Measurements from ENCODE around the gene NAALADL1.

NAALADL1 gene

GRCh38 chr11:65100674-65101350 is 42.5 kb upstream of the NAALADL1 start:
- TF ChIP-seq, protein P1, sequence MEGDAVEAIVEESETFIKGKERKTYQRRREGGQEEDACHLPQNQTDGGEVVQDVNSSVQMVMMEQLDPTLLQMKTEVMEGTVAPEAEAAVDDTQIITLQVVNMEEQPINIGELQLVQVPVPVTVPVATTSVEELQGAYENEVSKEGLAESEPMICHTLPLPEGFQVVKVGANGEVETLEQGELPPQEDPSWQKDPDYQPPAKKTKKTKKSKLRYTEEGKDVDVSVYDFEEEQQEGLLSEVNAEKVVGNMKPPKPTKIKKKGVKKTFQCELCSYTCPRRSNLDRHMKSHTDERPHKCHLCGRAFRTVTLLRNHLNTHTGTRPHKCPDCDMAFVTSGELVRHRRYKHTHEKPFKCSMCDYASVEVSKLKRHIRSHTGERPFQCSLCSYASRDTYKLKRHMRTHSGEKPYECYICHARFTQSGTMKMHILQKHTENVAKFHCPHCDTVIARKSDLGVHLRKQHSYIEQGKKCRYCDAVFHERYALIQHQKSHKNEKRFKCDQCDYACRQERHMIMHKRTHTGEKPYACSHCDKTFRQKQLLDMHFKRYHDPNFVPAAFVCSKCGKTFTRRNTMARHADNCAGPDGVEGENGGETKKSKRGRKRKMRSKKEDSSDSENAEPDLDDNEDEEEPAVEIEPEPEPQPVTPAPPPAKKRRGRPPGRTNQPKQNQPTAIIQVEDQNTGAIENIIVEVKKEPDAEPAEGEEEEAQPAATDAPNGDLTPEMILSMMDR (conservative IDR thresholded peaks at IDR 0.05; ENCODE audit: low read depth, low read length): no peak
- no peak overlapping the region for H3K4me3 ChIP-seq (ENCODE audit: low read length)
- DNase-seq (ENCODE audit: low read depth): no peak

- TF ChIP-seq, protein P1 (conservative IDR thresholded peaks at IDR 0.05; ENCODE audit: low read depth, low read length): no peak
- peak overlapping the region; percentile 78 for H3K4me3 ChIP-seq (ENCODE audit: low read length)
- no peak for DNase-seq (ENCODE audit: low read depth)
These were observed 38.6 kb upstream of the NAALADL1 start for GRCh38 chr11:65096926-65097325.

DNA sequence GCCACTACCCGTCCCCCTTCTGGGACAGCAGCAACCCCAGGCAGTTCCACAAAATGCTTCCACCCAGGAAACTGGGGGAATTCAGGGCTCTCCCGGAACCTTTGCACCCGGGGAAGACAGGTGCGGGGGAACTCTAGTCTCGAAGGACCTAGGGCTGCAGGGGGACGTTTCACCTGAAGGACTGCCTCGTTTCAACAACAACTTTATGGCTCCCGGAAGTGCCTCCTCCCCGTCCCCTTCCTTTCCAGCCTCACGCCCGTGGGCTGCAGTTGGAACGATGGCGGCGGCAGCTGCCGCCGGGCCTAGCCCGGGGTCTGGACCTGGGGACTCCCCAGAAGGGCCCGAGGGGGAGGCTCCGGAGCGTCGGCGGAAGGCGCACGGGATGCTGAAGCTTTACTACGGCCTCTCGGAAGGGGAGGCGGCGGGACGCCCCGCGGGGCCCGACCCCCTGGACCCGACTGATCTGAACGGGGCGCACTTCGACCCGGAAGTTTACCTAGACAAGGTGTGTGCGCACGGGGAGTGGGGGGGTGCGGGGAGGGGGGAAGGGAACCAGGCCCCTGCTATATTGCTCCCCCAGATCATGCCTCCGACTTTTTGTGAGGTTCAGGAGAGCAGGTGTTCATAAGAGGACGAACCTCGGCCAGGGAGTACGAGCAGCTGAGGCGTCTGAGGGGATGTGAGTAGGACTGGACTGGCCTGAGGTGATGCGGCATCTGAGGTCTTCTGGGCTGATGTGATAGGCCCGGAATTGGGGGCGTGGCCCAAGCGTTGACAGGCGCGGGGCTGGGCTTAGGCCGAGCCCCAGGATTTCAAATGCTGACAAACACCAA is 37.8 kb upstream of the NAALADL1 start, which contains the start of gene VPS51:
VPS51 (plus strand) TSS at position 241 of the 833 bp plus-strand sequence; CDS start at position 278, 37 bp downstream.
- H3K4me3 ChIP-seq (ENCODE audit: low read length): peak within 1 kb of the TSS; percentile 78
- DNase-seq (ENCODE audit: low read depth): peak; percentile 78
- TF ChIP-seq, protein P1 (conservative IDR thresholded peaks at IDR 0.05; ENCODE audit: low read depth, low read length): no peak

DNA sequence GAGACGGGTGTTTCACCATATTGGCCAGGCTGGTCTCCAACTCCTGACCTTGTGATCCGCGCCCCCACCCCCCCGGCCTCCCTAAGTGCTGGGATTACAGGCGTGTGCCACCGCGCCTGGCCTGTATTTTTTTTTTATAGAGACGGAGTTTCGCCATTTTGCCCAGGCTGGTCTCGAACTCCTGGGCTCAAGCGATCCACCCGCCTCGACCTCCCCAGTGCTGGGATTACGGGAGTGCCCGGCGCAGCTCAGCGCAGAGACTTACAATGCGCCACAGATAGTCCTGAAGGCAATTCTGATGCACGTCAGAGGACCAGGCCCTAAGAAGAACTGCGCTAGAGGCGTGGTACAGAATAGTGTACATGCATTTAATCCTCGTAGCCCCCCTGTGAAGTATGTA is 37.1 kb upstream of the NAALADL1 start:
- DNase-seq (ENCODE audit: low read depth): no peak
- H3K4me3 ChIP-seq (ENCODE audit: low read length): peak overlapping the region; percentile 78
- TF ChIP-seq, protein P1 (conservative IDR thresholded peaks at IDR 0.05; ENCODE audit: low read depth, low read length): no peak

GRCh38 chr11:65090628-65091027 is 32.3 kb upstream of the NAALADL1 start:
- H3K4me3 ChIP-seq (ENCODE audit: low read length): no peak overlapping the region
- no peak for DNase-seq (ENCODE audit: low read depth)
- TF ChIP-seq, protein P1 (conservative IDR thresholded peaks at IDR 0.05; ENCODE audit: low read depth, low read length): no peak

DNA sequence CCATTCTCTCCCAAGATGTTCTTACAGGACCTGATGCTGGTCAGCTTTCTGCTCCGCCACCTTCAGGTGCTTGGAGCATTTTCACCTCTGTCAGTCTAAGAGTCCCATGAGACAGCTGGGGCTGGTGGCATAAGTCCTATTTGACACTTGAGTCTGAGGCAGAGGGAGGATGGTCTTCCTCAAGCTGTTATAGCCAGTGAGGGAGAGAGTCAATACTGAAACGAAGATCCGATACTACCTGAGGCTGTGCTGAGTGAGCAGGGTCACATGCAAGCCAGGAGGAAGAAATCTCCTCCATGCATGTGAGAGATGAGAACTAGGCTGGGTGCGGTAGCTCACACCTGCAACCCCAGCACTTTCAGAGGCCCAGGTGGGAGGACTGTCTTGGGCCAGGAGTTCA is 31.3 kb upstream of the NAALADL1 start:
- H3K4me3 ChIP-seq (ENCODE audit: low read length): no peak overlapping the region

More for the DNA sequence above, 31.3 kb upstream of the NAALADL1 start:
- no peak for DNase-seq (ENCODE audit: low read depth)
- TF ChIP-seq, protein P1 (conservative IDR thresholded peaks at IDR 0.05; ENCODE audit: low read depth, low read length): no peak
